Activated T-helper 1 cell treated with Interleukin-2 at 50 U/mL for 16 hours (primary cell): ENCODE results near the gene GABPB2.

ENCODE experiments used
- DNase-seq: peaks from one replicate; pipeline ENCODE4 v3.0.0-alpha.2; 2020; ENCODE audit warnings: low read depth

Gene GABPB2

DNA sequence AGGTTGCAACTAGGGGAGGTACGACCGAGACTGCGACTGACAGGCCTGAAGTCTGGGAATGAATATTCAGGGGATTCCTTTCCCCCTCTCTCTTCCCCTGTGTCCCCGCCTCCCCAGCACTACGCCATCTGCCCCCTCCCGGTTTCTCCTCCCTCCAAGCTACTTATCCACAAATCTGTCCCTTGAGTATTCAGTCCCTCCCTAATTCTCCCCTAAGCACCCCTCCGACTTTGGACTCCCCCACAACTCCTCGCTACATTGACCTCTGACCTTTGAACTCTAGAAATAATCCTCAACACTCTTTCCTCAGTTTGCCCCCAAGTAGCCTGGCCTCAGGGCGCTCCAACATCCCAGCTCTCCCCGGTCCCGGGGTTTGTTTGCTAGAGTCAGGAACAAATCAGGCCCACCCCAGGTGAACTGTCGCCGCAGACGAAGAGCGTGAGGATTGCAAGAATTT is 94.7 kb downstream of the GABPB2 start:
- DNase-seq, result no peak

DNA sequence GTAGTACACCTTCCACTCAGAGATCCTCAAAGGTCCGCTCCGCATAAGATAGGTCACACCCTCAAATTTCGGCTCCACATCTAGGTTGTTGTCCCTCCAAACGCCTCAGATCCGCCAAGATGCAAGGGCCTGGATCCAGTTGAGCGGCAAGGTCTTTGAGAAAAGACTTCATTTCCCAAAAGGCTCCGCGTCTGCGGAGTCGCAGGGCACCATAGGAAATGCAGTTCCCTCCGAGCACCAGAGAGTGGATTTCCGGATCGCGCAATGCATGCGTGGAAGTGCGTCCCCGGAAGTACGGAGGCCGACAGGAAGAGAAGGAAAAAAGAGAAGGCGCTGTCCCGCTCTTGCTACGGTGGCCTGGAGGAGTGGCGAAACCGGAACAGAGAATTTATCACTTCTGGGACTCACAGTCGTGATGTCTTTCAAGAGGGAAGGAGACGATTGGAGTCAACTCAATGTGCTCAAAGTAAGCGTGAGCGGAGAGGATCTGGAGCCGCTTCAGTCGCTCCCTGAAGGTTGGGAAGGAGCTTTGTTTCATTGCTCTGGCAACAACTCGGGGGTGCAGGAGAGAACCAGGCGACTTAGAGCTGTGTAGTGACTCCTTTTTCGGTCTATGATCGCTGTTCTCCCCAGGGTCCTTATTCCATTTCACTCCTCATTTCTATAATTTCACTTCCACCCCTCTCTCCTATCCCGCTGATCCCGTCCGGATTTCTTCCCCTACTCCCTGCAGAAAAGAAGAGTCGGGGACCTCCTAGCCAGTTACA is 95.4 kb downstream of the GABPB2 start, which contains the start of the genes LYSMD1 and SCNM1:
LYSMD1 (minus strand) TSS at position 165 of the 767 bp plus-strand sequence. CDS start 644 bp downstream, outside the sequence.
SCNM1 (plus strand) TSS at position 407 of the 767 bp plus-strand sequence; CDS start at position 416, 9 bp downstream.
- peak; percentile 91 for DNase-seq

DNA sequence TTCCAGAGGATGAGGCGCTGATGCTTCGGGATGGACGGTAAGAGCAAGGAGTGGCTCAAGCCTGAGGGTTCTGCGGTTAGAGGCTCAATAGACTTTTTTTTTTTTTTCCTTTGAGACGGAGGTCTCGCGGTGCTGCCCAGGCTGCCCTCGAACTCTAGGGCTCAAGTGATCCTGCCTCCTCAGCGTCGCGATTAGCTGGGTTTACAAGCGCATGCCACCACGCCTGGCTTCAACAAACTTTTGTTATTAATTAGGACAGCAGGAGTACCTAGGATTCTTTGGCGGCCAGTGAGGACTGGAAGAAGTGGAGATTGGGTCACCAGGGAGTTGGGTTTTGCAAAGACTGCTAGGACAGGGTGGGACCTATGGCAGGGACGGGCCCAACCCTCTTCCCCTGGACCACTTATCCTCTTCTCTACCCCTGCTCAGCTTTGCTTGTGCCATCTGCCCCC is 96.0 kb downstream of the GABPB2 start:
- DNase-seq, result no peak

DNA sequence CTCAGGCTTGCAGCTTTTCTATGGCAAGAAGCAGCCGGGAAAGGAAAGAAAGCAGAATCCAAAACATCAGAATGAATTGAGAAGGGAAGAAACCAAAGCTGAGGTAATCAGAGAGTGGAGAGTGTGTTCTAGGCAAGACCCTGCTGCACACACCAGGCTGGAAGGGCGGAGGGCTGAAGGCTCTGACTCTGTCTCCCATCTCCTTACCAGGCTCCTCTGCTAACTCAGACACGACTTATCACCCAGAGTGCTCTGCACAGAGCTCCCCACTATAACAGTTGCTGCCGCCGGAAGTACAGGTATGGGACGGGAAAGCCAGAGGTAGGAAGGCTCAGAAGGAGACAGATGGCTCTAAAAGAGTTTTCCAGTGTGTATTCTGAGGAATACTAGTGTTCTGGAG is 96.6 kb downstream of the GABPB2 start:
- DNase-seq, result no peak

DNA sequence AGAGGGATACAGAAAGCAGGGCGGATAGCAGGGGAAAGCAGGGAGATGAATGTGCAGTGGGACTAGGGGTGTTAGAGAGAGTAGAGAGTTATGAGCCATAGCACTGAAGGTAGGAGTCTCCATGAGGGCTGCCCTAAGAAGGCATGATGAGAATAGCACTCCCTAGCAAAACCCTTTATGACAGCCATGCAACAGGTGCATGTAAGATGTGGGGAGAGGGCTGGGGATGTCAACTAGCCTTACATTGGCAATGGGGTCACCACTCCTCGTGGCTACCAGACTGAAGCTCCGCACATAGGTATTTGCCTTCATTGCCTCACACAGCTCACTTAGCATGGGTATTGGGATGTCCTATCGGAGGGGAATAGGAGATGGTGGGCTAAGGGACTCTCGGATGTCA is 100.6 kb downstream of the GABPB2 start:
- no peak for DNase-seq
